ENCODE measurements around the gene GLIS1.
"Not testable (repeated sequence)": the region's sequence is repeated elsewhere in the genome, so short reads cannot be mapped to it uniquely, and the experiment has no call there.

The GLIS1 gene

DNA sequence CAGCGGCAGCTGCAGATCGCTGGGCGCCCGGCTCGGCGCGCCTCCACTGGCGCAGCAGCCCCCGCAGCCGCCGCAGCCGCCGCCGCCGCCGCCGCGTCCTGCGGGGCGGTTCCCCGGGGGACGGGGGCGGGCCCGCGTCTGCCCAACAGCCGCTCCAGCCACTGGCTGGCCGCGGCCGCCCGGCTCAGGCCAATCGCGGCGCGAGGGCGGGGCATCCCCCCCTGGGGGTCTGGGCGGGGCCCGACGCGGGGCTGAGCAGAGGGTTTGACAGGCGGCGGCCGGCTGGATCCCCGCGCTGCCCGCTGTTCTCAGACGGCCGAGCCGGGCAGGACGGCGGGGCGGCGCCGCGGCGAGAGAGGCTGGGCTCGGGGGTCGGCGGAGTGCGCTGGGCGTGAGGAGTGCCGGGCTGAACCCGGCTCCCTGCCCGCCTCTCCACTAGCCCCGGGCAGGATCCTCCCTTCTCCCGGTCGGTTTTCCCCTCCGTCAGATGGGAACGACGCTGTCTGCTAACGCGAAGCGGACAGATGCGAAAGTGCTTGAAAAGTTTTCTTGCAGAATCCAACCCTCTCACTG, at the start of gene GLIS1:
TSS of gene GLIS1 (minus strand) at position 56 of the 573 bp plus-strand sequence. CDS start 1,100 bp downstream, outside the sequence.
- DNase-seq (ENCODE audit: low read depth, low spot score) = no peak

DNA sequence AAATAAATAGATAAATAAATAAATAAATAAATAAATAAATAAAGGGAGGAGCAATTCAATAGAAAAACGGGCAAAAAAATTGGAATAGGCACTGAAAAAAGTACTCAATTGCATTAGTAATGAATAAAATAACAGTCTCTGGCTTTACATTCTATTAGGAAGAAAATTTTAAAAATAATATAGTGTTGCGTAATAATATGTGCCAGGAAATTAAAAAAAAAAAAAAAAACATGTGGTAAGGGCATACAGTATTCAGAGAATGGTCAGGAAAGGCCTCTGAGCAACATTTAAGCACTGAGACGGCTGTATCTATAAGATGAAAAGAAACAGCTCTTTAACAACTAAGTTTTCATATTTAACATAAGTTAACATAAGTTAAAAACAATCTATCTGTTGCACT, 48.7 kb upstream of the GLIS1 start:
- no peak for DNase-seq (ENCODE audit: low read depth, low spot score)

DNA sequence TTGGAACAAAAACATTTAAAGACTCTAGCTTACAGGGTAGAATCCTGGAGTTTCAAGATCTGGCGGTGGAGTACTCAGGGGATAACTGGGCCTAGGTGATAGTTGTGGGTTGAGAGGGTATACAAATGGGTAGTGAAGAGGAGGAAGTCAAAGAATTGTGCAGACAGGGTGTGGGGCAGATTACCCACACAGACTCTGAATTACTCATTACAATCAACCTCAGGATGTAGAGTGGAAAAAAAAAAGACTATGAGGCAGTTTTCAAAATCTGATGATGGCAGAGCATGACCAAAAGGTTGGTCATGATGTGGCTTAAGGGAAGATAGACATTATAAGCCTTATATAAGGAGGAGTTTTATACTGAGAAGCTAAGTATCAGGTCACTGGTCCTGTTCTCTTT, 44.1 kb upstream of the GLIS1 start:
- DNase-seq (ENCODE audit: low read depth, low spot score) = no peak

DNA sequence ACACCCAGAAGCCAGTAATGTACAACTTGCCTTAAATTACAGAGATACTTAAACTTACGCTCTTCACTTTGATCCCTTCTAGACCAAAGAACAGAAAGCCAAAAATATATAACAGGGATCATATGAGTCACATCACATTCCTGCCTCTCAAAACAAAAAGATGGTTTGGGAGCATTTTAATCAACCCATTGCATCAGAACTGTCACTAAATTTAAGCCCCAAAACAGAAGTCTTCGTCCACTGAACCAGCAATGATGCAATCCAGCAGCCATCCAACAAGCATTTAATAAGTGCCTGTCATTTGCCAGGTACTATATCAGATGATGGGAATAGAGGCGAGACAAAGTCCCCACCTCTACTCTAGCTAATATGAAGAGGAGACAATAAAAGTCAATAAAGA, 42.7 kb upstream of the GLIS1 start:
- no peak for DNase-seq (ENCODE audit: low read depth, low spot score)

DNA sequence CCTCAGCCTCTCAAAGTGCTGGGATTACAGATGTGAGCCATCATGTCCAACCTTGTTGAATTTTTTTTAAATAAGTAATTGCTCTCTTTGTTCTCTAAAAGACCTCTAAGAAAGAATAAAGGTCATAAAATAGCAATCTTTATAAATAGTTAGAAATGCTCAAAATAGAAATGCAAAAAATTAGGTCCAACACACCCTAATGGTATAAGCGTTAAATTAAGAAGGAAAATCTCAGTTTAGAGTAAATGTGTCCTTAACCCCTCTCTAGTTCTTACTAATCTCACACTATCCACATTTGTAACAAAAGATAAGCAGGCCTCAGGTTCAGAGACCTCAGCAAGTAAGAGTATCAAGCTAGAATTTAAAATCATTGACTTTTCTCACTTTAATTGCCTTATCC, 38.3 kb upstream of the GLIS1 start:
- DNase-seq (ENCODE audit: low read depth, low spot score) = no peak

DNA sequence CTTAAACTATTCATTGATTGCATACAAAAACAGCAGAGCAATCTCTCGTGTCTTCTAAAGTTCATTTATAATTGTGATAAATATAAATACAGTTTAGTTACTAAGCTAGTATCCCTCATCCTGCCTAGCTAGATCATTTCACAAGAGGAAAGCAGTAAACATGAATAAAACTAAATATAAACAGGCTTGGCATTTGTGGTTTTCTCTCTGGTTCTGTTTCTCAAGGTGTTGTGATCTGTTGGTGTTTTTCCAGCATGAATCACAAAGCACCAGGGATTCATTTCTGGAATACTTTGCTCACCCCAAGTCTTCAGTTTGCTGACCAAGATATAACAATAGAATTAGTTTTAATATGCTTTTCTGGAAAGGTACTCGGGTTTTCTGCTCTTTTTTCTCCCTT, 32.7 kb upstream of the GLIS1 start:
- no peak for DNase-seq (ENCODE audit: low read depth, low spot score)

DNA sequence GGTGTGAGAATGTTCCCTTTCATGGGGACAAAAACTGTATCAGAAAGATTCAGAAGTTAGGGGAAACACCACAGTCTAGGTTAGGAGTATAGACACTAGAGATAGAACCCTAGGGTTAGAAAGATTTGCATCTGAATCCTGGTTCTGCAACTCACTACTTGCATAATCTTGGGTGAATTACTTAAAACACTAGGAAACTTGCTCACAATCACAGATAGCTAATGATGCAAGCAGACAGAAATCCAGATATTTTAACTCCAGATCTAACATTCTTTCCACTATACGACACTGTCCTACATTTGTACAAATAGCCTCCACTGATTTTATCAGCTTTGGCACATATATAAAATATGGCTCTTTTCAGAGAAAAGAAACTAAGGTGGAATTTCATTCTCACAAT, 30.8 kb upstream of the GLIS1 start:
- no peak for DNase-seq (ENCODE audit: low read depth, low spot score)

DNA sequence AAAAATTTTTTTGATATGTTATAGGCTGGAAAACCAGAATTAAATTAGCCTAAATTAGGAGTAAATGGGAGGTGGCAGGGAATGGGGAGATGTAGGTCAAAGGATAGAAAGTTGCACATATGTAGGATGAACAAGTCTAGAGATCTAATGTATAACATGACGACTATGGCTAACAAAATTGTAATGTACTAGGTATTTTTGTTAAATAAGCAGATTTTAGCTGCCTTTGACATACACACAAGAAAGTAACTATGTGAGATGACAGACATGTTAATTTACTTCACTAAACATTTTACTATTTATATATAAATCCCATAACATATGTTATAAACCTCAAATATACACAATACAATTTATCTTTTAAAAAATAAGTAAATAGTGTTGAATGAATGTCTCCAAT, 30.2 kb upstream of the GLIS1 start:
- no peak for DNase-seq (ENCODE audit: low read depth, low spot score)

DNA sequence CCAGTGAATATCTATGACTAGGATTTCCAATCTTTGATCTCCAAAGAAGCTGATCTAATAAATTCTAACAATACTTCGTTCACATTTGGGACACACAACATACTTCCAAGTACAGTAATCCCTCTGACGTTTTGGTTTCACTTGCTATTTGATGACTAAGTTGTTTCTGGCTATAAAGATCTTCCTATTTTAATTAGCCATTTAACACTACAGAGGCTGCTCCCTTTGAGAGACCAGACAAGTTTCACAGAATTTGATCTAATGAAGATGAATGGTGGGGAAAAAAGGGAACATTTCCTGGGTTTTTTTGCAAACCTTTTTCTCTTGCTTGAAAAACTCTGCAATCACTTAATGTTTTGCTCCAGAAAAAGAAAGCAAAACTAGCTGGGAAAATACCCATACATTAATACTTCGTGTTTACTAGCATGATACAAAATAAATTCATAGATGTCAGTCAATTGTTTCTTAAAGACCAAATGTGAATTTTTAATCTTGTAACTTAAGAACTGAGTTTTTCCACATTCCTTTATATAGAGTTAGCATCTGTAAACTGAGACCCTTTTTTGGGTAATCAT, 28.0 kb upstream of the GLIS1 start:
- no peak for DNase-seq (ENCODE audit: low read depth, low spot score)

DNA sequence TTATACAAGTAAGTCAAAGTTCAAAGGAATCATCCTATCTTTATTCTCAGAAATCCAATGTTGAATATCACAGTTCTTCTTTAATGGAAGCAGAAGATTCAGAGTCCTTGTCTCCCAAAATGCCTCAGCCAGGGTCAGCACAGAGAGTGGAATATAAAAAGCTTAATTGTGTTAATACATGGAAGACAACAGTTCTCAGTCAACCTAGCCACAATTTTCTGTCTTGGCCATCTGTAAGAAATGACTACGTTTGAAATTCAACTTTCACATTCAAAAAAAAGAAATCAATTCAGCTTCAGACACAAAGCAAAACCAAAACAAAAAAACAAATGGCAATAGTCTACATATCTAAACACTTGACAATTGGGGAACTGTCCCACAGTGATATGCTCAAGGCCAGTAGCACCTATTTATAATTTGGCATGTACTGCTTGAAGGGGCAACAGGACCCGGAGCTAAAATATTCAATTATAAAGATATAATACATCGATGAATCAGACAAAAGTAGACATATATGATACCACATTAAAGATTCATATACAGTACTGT, 27.3 kb upstream of the GLIS1 start:
- DNase-seq (ENCODE audit: low read depth, low spot score) = no peak

DNA sequence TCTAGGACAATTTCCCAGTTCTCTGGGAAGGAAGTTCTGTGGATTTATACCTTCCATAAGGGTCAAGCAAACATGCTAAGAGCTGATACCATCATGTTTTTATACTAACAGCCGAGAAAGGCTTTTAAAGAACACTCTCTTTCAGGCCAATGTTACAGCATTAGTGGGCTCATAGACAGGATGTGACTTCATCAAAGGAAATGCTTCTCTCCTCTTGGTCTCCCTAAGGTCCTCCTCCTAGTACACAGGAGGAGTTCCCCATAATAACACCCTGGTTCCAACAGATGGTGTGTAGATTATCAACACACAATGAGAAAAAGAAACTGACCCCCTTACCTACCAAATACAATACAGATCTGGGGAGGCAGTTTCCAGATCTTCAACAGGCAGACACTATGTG, 26.7 kb upstream of the GLIS1 start:
- DNase-seq (ENCODE audit: low read depth, low spot score) = no peak

DNA sequence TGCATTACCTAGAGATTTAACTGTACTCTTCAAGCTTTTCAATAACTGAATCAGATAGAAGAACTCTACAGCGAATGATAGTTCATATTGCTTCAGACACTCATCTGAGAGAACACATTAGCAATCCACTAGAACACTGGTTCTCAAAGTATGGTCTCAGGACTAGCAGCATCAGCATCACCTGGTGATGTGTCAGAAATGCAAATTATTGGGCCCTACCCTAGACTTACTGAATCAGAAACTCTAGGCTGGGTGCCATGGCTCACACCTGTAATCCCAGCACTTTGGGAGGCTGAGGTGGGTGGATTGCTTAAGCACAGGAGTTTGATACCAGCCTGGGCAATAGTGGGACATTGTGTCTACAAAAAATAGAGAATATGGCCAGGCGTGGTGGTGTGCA, 24.9 kb upstream of the GLIS1 start:
- DNase-seq (ENCODE audit: low read depth, low spot score) = no peak

DNA sequence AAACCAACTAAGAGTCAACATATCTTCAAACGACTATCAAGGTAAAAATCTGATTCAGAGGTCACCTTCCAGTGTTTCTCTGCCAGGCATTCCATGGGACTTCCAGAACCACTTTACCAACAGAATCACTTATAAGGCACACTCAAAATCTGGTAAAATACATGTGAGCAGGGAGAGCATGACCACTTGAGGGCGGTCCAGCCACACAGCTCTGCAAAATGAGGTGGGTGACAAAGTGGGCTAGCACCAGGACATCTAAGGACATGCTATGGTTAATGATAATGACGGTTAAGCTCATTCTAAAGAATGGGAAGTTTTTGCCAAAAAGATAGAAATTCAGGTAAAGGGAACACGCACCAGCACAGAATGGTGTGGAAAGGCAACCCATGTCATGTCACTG, 24.5 kb upstream of the GLIS1 start:
- no peak for DNase-seq (ENCODE audit: low read depth, low spot score)

DNA sequence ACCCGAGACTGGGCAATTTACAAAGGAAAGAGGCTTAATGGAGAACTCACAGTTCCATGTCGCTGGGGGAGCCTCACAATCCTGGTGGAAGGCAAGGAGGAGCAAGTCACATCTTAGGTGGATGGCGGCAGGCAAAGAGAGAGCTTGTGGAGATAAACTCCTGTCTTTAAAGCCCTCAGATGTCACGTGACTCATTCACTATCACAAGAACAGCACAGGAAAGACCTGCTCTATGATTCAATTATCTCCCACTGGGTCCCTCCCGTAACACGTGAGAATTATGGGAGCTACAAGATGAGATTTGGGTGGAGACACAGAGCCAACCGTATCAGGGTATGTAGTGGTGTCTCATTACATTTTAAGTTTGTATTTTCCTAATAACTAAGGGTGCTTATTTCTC, 21.5 kb upstream of the GLIS1 start:
- DNase-seq (ENCODE audit: low read depth, low spot score) = not testable (repeated sequence)

DNA sequence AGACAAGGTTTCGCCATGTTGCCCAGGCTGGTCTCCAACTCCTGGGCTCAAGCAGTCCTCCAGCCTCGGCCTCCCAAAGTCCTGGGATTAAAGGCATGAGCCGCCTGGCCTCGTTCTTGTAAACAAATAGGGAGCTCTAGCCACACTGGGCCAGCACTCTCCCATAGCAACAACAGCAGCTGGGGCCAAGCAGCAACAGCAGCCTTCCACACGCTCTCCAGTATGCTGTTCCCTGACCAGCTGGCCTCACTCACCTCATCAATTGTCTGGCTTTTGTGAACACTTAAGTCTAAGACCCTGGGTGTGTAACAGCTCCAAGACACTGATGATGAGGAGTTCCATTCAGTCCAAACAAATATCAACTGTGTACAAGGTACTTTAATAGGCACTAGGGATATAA, 16.9 kb upstream of the GLIS1 start:
- DNase-seq (ENCODE audit: low read depth, low spot score) = no peak

DNA sequence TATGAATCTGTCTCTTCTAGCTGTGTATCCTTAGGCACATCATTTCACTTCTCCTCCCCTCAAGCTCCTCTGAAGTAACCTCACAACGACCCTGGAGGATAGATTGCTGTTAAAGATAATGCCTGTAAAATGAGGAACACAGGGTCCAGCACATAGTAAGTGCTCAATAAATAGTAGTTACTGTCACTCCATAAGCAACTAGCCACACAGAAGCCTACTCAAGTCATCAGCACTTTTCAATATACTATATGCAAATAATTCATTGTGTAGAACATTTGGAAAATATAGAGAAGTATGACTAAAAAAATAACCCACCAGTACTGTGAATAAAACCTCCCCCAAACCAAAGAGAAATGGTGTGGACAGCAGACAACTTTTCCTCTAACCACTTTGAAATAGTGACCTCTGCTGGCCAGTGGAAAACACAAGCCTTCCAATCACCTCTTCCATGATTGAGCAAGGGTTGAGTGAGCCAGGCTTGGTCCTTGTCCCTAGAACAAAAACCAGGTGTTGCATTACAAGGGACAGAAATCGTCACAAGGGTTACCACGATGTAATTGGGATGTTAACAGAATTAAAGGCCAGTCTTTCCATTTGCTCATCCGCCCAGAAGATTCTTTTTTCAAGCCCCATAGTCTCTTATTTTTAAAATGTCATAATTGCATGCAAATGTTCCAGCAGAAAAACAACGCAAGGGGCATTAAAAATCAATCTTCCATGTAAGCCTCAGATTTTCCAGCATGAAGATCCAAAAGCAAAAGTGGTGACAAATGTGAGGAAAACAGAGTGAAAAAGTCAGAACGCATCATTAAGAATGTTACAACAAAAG, 15.7 kb upstream of the GLIS1 start:
- DNase-seq (ENCODE audit: low read depth, low spot score) = no peak

DNA sequence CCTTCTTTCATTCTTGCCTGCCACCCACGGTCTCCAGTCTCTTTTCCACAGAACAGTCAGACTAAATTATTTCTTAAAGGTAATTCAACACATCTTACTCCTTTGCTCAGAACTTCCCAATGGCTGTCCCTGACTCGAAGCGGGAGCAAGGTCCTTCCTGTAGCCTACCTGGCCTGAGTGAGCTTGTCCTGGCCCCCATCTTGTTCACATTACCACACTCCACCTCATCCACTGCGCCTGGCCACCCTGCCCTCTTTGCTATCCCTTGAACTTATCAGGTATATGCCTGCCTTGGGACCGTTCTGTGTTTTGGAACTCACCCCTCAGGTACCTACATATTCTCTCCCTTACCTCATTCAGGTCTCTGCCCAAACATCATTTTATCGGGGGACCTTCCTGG, 13.3 kb upstream of the GLIS1 start:
- no peak for DNase-seq (ENCODE audit: low read depth, low spot score)

DNA sequence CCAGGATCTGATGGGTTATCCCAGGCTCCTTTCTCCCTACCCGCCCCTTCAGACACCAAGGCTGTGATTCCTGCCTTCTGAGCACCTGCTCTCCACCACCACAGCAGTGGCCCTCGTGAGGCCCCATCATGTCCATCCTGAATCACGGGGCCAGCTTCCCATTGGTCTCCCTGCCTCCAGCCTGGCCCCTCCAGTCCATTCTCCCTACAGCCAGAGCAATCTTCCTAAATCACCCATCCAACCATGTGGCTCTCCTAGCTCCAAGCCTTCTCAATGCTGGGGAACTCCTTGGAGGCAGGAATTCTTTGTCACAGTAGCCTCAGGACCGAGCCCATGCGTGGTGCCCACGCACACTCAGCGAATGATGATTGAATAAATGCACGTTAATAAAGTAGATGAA, 8.9 kb upstream of the GLIS1 start:
- no peak for DNase-seq (ENCODE audit: low read depth, low spot score)

DNA sequence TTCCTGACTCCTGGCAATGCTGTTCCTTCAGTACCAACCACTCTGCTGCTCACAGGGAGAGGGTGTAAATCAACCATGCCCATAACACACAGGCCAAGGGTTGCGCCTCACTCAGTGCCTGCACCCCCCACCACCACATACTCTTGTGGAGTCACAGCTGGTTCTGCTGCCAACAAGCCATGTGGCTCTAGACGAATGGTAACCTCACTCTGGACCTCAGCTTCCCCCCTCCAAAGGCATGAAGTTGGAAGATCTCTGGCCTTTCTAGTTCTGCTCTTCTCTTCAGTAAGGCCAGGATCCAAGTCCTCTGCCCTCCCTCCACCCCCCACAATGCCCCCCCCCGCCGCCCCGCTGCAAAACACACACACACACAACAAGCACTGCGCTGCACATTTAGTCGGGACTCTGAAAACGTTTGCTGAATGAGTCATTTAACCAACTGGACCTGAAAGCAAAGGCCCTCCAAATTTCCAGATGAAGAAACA, 1.7 kb upstream of the GLIS1 start:
- DNase-seq (ENCODE audit: low read depth, low spot score) = no peak

DNA sequence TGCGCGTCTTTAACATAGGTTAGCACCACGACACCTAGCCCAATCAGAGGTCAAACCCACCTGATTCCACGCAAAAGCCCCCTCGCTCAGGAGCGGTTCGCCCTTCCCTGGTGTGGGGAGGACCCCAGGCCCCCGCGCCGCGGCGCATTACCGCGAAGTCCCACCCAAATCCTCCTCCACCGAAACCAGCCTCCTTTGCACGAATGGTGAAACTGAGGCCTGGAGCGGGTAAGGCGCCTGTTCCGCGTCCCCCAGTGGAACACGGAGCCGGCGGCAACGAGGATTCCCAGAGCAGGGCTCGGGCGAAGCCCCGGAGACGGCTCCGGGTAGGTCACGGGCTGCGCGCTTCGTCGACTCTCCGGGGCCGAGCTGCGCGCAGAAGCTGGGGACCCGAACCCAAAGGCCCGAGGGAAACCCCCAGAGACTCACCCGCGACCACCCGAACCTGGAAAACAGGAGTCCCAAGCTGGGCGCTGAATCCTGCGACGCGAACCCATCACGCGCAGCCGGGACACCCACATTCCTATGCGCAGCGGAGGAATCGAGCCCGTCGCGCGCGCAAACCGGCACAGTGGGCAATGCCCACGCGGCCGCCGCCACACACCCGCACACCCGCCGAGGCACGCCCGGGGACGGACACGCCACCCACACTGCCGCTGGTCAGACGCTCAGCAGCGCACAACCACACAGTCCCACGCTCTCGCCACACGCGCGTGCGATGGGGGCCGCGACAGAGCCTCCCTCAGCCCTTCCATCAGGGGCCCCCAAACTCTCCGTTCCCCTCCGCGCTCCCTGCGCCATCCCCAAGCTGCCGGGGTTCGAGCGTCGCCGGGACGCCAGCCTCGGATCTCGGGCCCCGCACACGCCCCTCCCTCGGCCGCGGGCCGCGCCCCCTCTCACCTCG, 507 bp downstream of the GLIS1 start:
- no peak for DNase-seq (ENCODE audit: low read depth, low spot score)

DNA sequence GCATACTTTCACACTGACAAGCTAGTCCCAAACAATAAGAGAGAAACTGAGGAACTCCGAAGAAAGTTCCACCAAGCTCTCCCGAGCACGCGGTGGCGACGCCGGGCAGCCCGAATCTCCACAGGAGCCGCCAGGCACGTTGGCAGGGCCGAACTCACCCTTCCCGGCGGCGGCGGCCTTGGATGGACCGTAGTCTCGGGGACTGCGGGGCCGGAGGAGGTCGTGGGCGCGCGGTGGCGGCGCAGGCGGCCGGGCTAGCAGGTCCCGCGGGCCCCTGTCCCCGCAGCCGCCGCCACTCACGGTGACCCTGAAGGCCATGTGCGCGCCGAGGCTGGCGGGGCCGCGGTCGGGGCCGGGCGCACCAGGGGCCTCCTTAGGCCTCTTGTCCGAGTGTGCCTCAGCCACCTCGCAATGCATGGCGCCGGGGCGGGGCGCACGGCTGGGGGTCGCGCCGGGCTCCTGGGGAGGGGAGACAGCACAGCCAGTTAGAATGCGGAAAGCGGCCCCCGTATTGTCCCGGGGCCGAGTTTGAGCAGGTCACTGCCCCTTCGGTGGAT, 1.2 kb downstream of the GLIS1 start:
- DNase-seq (ENCODE audit: low read depth, low spot score) = no peak

Data from activated CD4-positive, CD25-positive, alpha-beta regulatory T cell treated with anti-CD3 and anti-CD28 coated beads, Interleukin-2, amount 50 U/mL, for 16 hours (primary cell).